ENCODE data around the gene RBP4. TPM values are rescaled to one million over a fixed set of nuclear protein-coding genes. Genes with fewer than 3 reads are reported as not detected.

RBP4 gene
- total and polyA plus RNA-seq, 10 of the 15 experiments (the other 5 are each of a cell fraction or from before 2014, with no cell fraction given), result 1.2 TPM; not detected in 9

DNA sequence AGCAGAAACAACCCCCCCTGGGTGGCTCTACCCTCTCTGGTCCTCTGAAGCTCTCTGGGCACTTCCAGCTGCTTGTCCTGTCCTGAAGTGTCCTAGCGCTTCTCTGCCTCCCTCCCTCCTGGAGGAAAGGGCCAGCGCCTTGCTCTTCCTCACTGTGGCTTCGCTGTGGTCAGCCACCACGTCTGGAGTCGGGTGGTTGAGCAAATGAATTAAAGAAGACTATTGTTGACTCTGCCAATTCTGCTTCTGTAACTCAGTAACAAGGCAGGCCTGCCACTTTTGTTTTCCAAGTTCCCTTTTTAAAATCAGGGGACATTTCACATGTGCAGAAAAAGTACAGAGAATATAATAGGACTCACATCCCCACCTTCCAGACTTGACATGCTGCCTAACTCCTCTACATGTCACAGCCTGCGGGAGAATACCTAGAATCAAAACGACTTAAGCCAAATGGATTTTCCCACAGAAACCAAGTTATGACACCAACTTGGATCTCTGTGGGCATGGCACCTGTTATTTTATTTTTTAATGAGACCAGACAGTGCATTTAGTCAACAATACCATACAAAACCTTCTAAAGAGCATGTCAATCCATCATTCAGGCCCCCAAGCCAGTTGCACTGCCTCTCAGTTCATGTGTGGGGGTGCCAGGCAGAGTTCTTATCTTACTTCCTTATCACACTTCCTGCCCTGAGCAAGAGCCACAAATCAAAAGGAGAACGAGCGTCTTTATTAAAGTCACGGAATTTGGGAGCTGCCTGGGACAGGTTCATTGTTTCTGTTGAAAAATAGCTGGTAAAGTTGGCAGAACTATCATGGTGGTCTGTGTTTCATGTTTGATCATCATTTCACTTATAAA is 27.8 kb downstream of the RBP4 start:
- in situ Hi-C loops (cut with MboI), result no loop called here
- CTCF ChIA-PET, result no interaction called here
- Histone ChIP-seq H4K20me1 (ENCODE audit: control insufficient read depth, insufficient read depth) (no peaks in the 10 kb centered on the region), H3K9me3 (replicated peaks; ENCODE audit: control insufficient read depth, insufficient read depth, low read length) (no peaks in the 10 kb centered on the region), H3K36me3 (ENCODE audit: control insufficient read depth in 2 of 2, insufficient read depth in 2 of 2, low read length in 1 of 2) (no peaks in the 10 kb centered on the region), H3K4me1 (ENCODE audit: control insufficient read depth, insufficient read depth, low read length) (no peaks in the 10 kb centered on the region), H3K27me3 (replicated peaks in 1 of 2; ENCODE audit: control insufficient read depth in 2 of 2, insufficient read depth in 2 of 2, low read length in 1 of 2) (peaks cover 0 to 3% of the 10 kb centered on the region in 2 experiments; a peak in 3 of 4 replicates), H3K27ac (ENCODE audit: control insufficient read depth, insufficient read depth) (no peak overlapping the region), H3K4me3 (no peak overlapping the region), H3K4me2 (ENCODE audit: control insufficient read depth, insufficient read depth) (no peak overlapping the region), H3K79me2 (ENCODE audit: control insufficient read depth, insufficient read depth, low read length) (no peaks in the 10 kb centered on the region), H2AFZ (ENCODE audit: control insufficient read depth, low read depth, low read length) (no peak overlapping the region), H3K9ac (ENCODE audit: control insufficient read depth, insufficient read depth, low read length) (no peak overlapping the region)
- ATAC-seq (no peak; the same call in 2 of the 3 replicates), FAIRE-seq (no peak), DNase-seq (ENCODE audit: low read depth, low spot score) (no peak)
- POLR2A ChIA-PET, result no interaction called here
- SMC1A ChIA-PET (ENCODE audit: uncharacterized antibody, unreplicated experiment), result no interaction called here
- TF ChIP-seq, protein P1, sequence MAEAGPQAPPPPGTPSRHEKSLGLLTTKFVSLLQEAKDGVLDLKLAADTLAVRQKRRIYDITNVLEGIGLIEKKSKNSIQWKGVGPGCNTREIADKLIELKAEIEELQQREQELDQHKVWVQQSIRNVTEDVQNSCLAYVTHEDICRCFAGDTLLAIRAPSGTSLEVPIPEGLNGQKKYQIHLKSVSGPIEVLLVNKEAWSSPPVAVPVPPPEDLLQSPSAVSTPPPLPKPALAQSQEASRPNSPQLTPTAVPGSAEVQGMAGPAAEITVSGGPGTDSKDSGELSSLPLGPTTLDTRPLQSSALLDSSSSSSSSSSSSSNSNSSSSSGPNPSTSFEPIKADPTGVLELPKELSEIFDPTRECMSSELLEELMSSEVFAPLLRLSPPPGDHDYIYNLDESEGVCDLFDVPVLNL (IDR thresholded peaks at IDR 0.05; ENCODE audit: low read depth, low read length), result no peak
- no peak for TF ChIP-seq SREBF2 (IDR thresholded peaks at IDR 0.05; ENCODE audit: low read length)
- TF ChIP-seq TCF12 (IDR thresholded peaks at IDR 0.05; ENCODE audit: low read depth, low read length), result no peak
- TF ChIP-seq DPF2 (IDR thresholded peaks at IDR 0.05), result no peak
- no peak for TF ChIP-seq SUPT20H (IDR thresholded peaks at IDR 0.05; ENCODE audit: borderline replicate concordance, control insufficient read depth, low read depth, low read length)
- TF ChIP-seq HDAC6 (IDR thresholded peaks at IDR 0.05; ENCODE audit: unreplicated experiment), result no peak
- TF ChIP-seq, protein P2, sequence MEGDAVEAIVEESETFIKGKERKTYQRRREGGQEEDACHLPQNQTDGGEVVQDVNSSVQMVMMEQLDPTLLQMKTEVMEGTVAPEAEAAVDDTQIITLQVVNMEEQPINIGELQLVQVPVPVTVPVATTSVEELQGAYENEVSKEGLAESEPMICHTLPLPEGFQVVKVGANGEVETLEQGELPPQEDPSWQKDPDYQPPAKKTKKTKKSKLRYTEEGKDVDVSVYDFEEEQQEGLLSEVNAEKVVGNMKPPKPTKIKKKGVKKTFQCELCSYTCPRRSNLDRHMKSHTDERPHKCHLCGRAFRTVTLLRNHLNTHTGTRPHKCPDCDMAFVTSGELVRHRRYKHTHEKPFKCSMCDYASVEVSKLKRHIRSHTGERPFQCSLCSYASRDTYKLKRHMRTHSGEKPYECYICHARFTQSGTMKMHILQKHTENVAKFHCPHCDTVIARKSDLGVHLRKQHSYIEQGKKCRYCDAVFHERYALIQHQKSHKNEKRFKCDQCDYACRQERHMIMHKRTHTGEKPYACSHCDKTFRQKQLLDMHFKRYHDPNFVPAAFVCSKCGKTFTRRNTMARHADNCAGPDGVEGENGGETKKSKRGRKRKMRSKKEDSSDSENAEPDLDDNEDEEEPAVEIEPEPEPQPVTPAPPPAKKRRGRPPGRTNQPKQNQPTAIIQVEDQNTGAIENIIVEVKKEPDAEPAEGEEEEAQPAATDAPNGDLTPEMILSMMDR (IDR thresholded peaks at IDR 0.05 in 2 of 3, conservative IDR thresholded peaks at IDR 0.05 in 1 of 3; ENCODE audit: control insufficient read depth in 2 of 3, extremely low read depth in 1 of 3, insufficient read depth in 1 of 3, low read depth in 3 of 3, low read length in 3 of 3), result no peak
- no peak for TF ChIP-seq RBBP5 (conservative IDR thresholded peaks at IDR 0.05)
- no peak for TF ChIP-seq HDGF (IDR thresholded peaks at IDR 0.05)
- TF ChIP-seq RELA (IDR thresholded peaks at IDR 0.05; ENCODE audit: borderline replicate concordance, partially characterized antibody), result no peak
- TF ChIP-seq STAT3 (IDR thresholded peaks at IDR 0.05; ENCODE audit: low read depth, low read length), result no peak
- TF ChIP-seq LARP7 (IDR thresholded peaks at IDR 0.05), result no peak
- TF ChIP-seq, protein P3, sequence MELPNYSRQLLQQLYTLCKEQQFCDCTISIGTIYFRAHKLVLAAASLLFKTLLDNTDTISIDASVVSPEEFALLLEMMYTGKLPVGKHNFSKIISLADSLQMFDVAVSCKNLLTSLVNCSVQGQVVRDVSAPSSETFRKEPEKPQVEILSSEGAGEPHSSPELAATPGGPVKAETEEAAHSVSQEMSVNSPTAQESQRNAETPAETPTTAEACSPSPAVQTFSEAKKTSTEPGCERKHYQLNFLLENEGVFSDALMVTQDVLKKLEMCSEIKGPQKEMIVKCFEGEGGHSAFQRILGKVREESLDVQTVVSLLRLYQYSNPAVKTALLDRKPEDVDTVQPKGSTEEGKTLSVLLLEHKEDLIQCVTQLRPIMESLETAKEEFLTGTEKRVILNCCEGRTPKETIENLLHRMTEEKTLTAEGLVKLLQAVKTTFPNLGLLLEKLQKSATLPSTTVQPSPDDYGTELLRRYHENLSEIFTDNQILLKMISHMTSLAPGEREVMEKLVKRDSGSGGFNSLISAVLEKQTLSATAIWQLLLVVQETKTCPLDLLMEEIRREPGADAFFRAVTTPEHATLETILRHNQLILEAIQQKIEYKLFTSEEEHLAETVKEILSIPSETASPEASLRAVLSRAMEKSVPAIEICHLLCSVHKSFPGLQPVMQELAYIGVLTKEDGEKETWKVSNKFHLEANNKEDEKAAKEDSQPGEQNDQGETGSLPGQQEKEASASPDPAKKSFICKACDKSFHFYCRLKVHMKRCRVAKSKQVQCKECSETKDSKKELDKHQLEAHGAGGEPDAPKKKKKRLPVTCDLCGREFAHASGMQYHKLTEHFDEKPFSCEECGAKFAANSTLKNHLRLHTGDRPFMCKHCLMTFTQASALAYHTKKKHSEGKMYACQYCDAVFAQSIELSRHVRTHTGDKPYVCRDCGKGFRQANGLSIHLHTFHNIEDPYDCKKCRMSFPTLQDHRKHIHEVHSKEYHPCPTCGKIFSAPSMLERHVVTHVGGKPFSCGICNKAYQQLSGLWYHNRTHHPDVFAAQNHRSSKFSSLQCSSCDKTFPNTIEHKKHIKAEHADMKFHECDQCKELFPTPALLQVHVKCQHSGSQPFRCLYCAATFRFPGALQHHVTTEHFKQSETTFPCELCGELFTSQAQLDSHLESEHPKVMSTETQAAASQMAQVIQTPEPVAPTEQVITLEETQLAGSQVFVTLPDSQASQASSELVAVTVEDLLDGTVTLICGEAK (IDR thresholded peaks at IDR 0.05; ENCODE audit: borderline replicate concordance), result no peak
- no peak for TF ChIP-seq FOXM1 (IDR thresholded peaks at IDR 0.05; ENCODE audit: low read depth, low read length)
- no peak for TF ChIP-seq PML (IDR thresholded peaks at IDR 0.05; ENCODE audit: low read length)
- no peak for TF ChIP-seq NFIC (IDR thresholded peaks at IDR 0.05; ENCODE audit: low read depth, low read length)
- no peak for TF ChIP-seq RAD51 (IDR thresholded peaks at IDR 0.05)
- TF ChIP-seq HDAC2 (IDR thresholded peaks at IDR 0.05), result no peak
- 18% methylated on average over 10 of the region's 10 CpGs for WGBS (ENCODE audit: insufficient coverage, insufficient replicate concordance, low lambda C conversion rate, missing lambda C conversion rate)
- RAD21 ChIA-PET (ENCODE audit: unreplicated experiment), result no interaction called here
- no TSS peak for BruUV-seq (replicated peaks)
- intact Hi-C loops (cut with micrococcal nuclease; ENCODE audit: unreplicated experiment), result no loop called here
